GM06990 (cell line): ENCODE data around the gene BAZ1B.

Experiments
- DNase-seq: peaks from one replicate; pipeline ENCODE4 v3.0.0-alpha.2; 2011; ENCODE audit not compliant: insufficient read length; ENCODE audit errors: extremely low read depth
- H3K27me3 ChIP-seq: replicated peaks from 2 replicates; pipeline ENCODE4 v1.6.0; 2011; ENCODE audit warnings: low read length; ENCODE audit not compliant: control insufficient read depth, insufficient read depth
- H3K36me3 ChIP-seq: 2 replicates; pipeline ENCODE4 v1.5.1; 2011; ENCODE audit warnings: low read length; ENCODE audit not compliant: control insufficient read depth, insufficient read depth
- H3K4me3 ChIP-seq: replicated peaks from 2 replicates; pipeline ENCODE4 v1.5.1; 2011; ENCODE audit warnings: low read depth, mild to moderate bottlenecking, control low read depth, low read length
- CTCF ChIP-seq: IDR thresholded peaks from 2 replicates; pipeline ENCODE4 v1.5.1; 2011; ENCODE audit warnings: low read length, control low read depth, mild to moderate bottlenecking, inconsistent platforms; ENCODE audit not compliant: insufficient read depth, poor library complexity, severe bottlenecking

BAZ1B gene, protein sequence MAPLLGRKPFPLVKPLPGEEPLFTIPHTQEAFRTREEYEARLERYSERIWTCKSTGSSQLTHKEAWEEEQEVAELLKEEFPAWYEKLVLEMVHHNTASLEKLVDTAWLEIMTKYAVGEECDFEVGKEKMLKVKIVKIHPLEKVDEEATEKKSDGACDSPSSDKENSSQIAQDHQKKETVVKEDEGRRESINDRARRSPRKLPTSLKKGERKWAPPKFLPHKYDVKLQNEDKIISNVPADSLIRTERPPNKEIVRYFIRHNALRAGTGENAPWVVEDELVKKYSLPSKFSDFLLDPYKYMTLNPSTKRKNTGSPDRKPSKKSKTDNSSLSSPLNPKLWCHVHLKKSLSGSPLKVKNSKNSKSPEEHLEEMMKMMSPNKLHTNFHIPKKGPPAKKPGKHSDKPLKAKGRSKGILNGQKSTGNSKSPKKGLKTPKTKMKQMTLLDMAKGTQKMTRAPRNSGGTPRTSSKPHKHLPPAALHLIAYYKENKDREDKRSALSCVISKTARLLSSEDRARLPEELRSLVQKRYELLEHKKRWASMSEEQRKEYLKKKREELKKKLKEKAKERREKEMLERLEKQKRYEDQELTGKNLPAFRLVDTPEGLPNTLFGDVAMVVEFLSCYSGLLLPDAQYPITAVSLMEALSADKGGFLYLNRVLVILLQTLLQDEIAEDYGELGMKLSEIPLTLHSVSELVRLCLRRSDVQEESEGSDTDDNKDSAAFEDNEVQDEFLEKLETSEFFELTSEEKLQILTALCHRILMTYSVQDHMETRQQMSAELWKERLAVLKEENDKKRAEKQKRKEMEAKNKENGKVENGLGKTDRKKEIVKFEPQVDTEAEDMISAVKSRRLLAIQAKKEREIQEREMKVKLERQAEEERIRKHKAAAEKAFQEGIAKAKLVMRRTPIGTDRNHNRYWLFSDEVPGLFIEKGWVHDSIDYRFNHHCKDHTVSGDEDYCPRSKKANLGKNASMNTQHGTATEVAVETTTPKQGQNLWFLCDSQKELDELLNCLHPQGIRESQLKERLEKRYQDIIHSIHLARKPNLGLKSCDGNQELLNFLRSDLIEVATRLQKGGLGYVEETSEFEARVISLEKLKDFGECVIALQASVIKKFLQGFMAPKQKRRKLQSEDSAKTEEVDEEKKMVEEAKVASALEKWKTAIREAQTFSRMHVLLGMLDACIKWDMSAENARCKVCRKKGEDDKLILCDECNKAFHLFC (N-terminal part only)

GRCh38 chr7:73522105-73522872 is at the start of gene BAZ1B:
Gene BAZ1B (minus strand): TSS chr7:73522293. CDS start chr7:73521933, 360 bp downstream.
- no peaks in the 10 kb centered on the region for H3K27me3 ChIP-seq
- peak within 1 kb of the TSS; percentile 91 for H3K4me3 ChIP-seq
- H3K36me3 ChIP-seq: no peaks in the 10 kb centered on the region
- DNase-seq: peak; percentile 100
- TF ChIP-seq CTCF: no peak

DNA sequence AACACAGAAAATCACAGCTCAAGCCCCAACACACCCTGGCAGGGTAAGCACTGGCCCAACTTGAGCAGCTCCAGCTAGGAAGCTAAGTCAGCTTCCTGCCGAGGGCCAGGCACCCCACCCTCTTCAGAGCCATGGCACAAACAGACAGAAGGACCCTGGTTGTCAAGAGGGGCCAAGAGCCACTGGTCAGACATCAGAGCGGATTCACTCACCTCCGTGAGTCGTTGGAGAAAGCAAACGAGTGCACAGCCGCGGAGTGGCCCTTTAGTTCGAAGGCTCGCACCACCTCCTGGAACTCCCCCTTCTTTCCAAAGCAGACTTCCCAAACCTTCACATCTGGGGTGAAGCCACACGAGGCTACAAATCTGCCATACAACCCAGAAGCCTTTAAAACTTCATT is 48.9 kb upstream of the BAZ1B start:
- Histone ChIP-seq H3K36me3 (peaks cover 41% of the 10 kb centered on the region), H3K27me3 (no peaks in the 10 kb centered on the region), H3K4me3 (no peak overlapping the region)
- no peak for DNase-seq
- TF ChIP-seq CTCF: no peak

- Histone ChIP-seq H3K27me3 (no peaks in the 10 kb centered on the region), H3K36me3 (peaks cover 41% of the 10 kb centered on the region), H3K4me3 (no peak overlapping the region)
- DNase-seq: no peak
- TF ChIP-seq CTCF: no peak
Observed at GRCh38 chr7:73570521-73570920, 48.4 kb upstream of the BAZ1B start.

GRCh38 chr7:73569042-73569608 is 47.0 kb upstream of the BAZ1B start:
- no peaks in the 10 kb centered on the region for H3K27me3 ChIP-seq
- no peak for TF ChIP-seq CTCF
- DNase-seq: no peak
- peaks cover 33% of the 10 kb centered on the region for H3K36me3 ChIP-seq
- H3K4me3 ChIP-seq: no peak overlapping the region
